Measurements from ENCODE around the gene KCNK18. TPM values are rescaled to one million over a fixed set of nuclear protein-coding genes. Genes with fewer than 3 reads are reported as not detected.

The KCNK18 gene
- total RNA-seq, 1 experiment from 2014 or later: not detected

GRCh38 chr10:117253908-117254307 is 56.6 kb downstream of the KCNK18 start:
- Mint-ChIP-seq H3K27ac (ENCODE audit: unreplicated experiment) (no peak overlapping the region), H3K4me3 (ENCODE audit: low read depth, unreplicated experiment) (no peak overlapping the region), H3K27me3 (ENCODE audit: unreplicated experiment) (peaks cover 50% of the 10 kb centered on the region), H3K36me3 (ENCODE audit: insufficient read depth, unreplicated experiment) (no peaks in the 10 kb centered on the region), H3K9me3 (ENCODE audit: low read depth, unreplicated experiment) (no peaks in the 10 kb centered on the region), H3K4me1 (ENCODE audit: low read depth, unreplicated experiment) (no peaks in the 10 kb centered on the region)
- intact Hi-C loops (cut with micrococcal nuclease; ENCODE audit: unreplicated experiment): no loop called here
- BruUV-seq (replicated peaks): no TSS peak
- CTCF ChIA-PET: no interaction called here
- no peak for DNase-seq
- no peak for TF ChIP-seq CTCF (IDR thresholded peaks at IDR 0.05; ENCODE audit: unreplicated experiment)

- no peak for DNase-seq
- CTCF ChIA-PET: no interaction called here
- Mint-ChIP-seq H3K4me1 (ENCODE audit: low read depth, unreplicated experiment) (no peaks in the 10 kb centered on the region), H3K36me3 (ENCODE audit: insufficient read depth, unreplicated experiment) (no peaks in the 10 kb centered on the region), H3K4me3 (ENCODE audit: low read depth, unreplicated experiment) (no peak overlapping the region), H3K27ac (ENCODE audit: unreplicated experiment) (no peak overlapping the region), H3K27me3 (ENCODE audit: unreplicated experiment) (peaks cover 50% of the 10 kb centered on the region), H3K9me3 (ENCODE audit: low read depth, unreplicated experiment) (no peaks in the 10 kb centered on the region)
- intact Hi-C loops (cut with micrococcal nuclease; ENCODE audit: unreplicated experiment): no loop called here
- BruUV-seq (replicated peaks): no TSS peak
- no peak for TF ChIP-seq CTCF (IDR thresholded peaks at IDR 0.05; ENCODE audit: unreplicated experiment)
Observed at GRCh38 chr10:117254338-117254737, 57.0 kb downstream of the KCNK18 start.

- H3K27ac Mint-ChIP-seq (ENCODE audit: unreplicated experiment): no peak overlapping the region
- no peak overlapping the region for H3K4me3 Mint-ChIP-seq (ENCODE audit: low read depth, unreplicated experiment)
- H3K9me3 Mint-ChIP-seq (ENCODE audit: low read depth, unreplicated experiment): no peaks in the 10 kb centered on the region
- no peak for TF ChIP-seq CTCF (IDR thresholded peaks at IDR 0.05; ENCODE audit: unreplicated experiment)
- CTCF ChIA-PET: no interaction called here
- DNase-seq: no peak
- H3K36me3 Mint-ChIP-seq (ENCODE audit: insufficient read depth, unreplicated experiment): no peaks in the 10 kb centered on the region
- no TSS peak for BruUV-seq (replicated peaks)
- H3K27me3 Mint-ChIP-seq (ENCODE audit: unreplicated experiment): peaks cover 56% of the 10 kb centered on the region
- intact Hi-C loops (cut with micrococcal nuclease; ENCODE audit: unreplicated experiment): no loop called here
- H3K4me1 Mint-ChIP-seq (ENCODE audit: low read depth, unreplicated experiment): no peaks in the 10 kb centered on the region
Observed at GRCh38 chr10:117254774-117255735, 57.8 kb downstream of the KCNK18 start.

GRCh38 chr10:117255835-117256460 is 58.7 kb downstream of the KCNK18 start:
- intact Hi-C loops (cut with micrococcal nuclease; ENCODE audit: unreplicated experiment): no loop called here
- Mint-ChIP-seq H3K9me3 (ENCODE audit: low read depth, unreplicated experiment) (no peaks in the 10 kb centered on the region), H3K4me1 (ENCODE audit: low read depth, unreplicated experiment) (no peaks in the 10 kb centered on the region), H3K27ac (ENCODE audit: unreplicated experiment) (no peak overlapping the region), H3K4me3 (ENCODE audit: low read depth, unreplicated experiment) (no peak overlapping the region), H3K27me3 (ENCODE audit: unreplicated experiment) (peaks cover 63% of the 10 kb centered on the region), H3K36me3 (ENCODE audit: insufficient read depth, unreplicated experiment) (no peaks in the 10 kb centered on the region)
- CTCF ChIA-PET: no interaction called here
- BruUV-seq (replicated peaks): no TSS peak
- no peak for DNase-seq
- no peak for TF ChIP-seq CTCF (IDR thresholded peaks at IDR 0.05; ENCODE audit: unreplicated experiment)
